HuH-7.5 (cell line): ENCODE results near the gene CPE.

Experiments
- DNase-seq: peaks from one replicate; pipeline ENCODE4 v3.0.0; 2011; ENCODE audit warnings: low spot score

The CPE gene

GRCh38 chr4:165508372-165509120 is 129.7 kb downstream of the CPE start:
- no peak for DNase-seq

GRCh38 chr4:165512424-165512823 is 133.6 kb downstream of the CPE start:
- DNase-seq = no peak

- DNase-seq = no peak
Observed at GRCh38 chr4:165514739-165515138, 135.9 kb downstream of the CPE start.

GRCh38 chr4:165515201-165515600 is 136.4 kb downstream of the CPE start:
- no peak for DNase-seq

- DNase-seq = no peak
Observed at GRCh38 chr4:165516281-165516833, 137.5 kb downstream of the CPE start.

GRCh38 chr4:165517216-165517615 is 138.4 kb downstream of the CPE start:
- DNase-seq = no peak

GRCh38 chr4:165518024-165518616 is 139.3 kb downstream of the CPE start:
- DNase-seq = no peak

GRCh38 chr4:165518686-165519085 is 139.9 kb downstream of the CPE start:
- no peak for DNase-seq

- no peak for DNase-seq
Observed at GRCh38 chr4:165519591-165519990, 140.8 kb downstream of the CPE start.

- DNase-seq = no peak
Observed at GRCh38 chr4:165520086-165520485, 141.3 kb downstream of the CPE start.

GRCh38 chr4:165522050-165522449 is 143.2 kb downstream of the CPE start:
- no peak for DNase-seq

- DNase-seq = no peak
Observed at GRCh38 chr4:165524532-165525190, 145.9 kb downstream of the CPE start.

GRCh38 chr4:165532976-165533375 is 154.2 kb downstream of the CPE start:
- no peak for DNase-seq

- peak; percentile 15 for DNase-seq
Observed at GRCh38 chr4:165537028-165537648, 158.3 kb downstream of the CPE start.

GRCh38 chr4:165539801-165540200 is 161.0 kb downstream of the CPE start:
- no peak for DNase-seq

- DNase-seq = no peak
Observed at GRCh38 chr4:165540206-165540830, 161.5 kb downstream of the CPE start.

GRCh38 chr4:165541851-165542459 is 163.1 kb downstream of the CPE start:
- DNase-seq = no peak

GRCh38 chr4:165542476-165542875 is 163.7 kb downstream of the CPE start:
- no peak for DNase-seq
